ENCODE measurements around the gene IGSF6. TPM values are rescaled to one million over a fixed set of nuclear protein-coding genes. Genes with fewer than 3 reads are reported as not detected.

IGSF6 gene
- total and polyA plus RNA-seq, 2 of the 13 experiments (the other 11 are each of a cell fraction or from before 2014, with no cell fraction given): not detected

DNA sequence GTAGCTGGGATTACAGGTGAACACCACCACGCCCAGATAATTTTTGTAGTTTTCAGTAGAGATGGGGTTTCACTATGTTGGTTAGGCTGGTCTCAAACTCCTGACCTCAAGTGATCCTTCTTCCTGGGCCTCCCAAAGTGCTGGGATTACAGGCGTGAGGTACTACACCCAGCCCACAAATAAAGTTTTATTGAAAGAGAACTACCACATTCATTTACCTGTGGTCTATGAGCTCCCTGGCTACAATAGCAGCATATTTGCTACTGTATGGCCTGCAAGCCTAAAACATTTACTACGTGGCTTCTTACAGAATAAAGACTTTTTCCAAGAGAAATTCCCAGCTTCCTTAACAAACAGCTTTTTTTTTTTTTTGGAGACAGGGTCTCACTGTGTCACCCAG lies 49.6 kb downstream of the IGSF6 start:
- 97% methylated on average over 3 of the region's 3 CpGs for WGBS (ENCODE audit: low lambda C conversion rate)
- H3K4me1 ChIP-seq (ENCODE audit: insufficient read depth, low read length): peaks cover 67% of the 10 kb centered on the region
- BruUV-seq (replicated peaks): no TSS peak
- TF ChIP-seq POLR2G (IDR thresholded peaks at IDR 0.05; ENCODE audit: low read depth, low read length) (no peak), ZNF709 (CRISPR knock-in tag; IDR thresholded peaks at IDR 0.05) (no peak), ZBTB20 (CRISPR knock-in tag; IDR thresholded peaks at IDR 0.05; ENCODE audit: borderline replicate concordance, low read depth) (no peak), STAG1 (CRISPR knock-in tag; IDR thresholded peaks at IDR 0.05) (no peak), ZNF615 (CRISPR knock-in tag; IDR thresholded peaks at IDR 0.05; ENCODE audit: borderline replicate concordance) (no peak)
- TF ChIP-seq, protein P1, sequence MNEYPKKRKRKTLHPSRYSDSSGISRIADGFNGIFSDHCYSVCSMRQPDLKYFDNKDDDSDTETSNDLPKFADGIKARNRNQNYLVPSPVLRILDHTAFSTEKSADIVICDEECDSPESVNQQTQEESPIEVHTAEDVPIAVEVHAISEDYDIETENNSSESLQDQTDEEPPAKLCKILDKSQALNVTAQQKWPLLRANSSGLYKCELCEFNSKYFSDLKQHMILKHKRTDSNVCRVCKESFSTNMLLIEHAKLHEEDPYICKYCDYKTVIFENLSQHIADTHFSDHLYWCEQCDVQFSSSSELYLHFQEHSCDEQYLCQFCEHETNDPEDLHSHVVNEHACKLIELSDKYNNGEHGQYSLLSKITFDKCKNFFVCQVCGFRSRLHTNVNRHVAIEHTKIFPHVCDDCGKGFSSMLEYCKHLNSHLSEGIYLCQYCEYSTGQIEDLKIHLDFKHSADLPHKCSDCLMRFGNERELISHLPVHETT (CRISPR knock-in tag; conservative IDR thresholded peaks at IDR 0.05): no peak
- TF ChIP-seq, protein P2, sequence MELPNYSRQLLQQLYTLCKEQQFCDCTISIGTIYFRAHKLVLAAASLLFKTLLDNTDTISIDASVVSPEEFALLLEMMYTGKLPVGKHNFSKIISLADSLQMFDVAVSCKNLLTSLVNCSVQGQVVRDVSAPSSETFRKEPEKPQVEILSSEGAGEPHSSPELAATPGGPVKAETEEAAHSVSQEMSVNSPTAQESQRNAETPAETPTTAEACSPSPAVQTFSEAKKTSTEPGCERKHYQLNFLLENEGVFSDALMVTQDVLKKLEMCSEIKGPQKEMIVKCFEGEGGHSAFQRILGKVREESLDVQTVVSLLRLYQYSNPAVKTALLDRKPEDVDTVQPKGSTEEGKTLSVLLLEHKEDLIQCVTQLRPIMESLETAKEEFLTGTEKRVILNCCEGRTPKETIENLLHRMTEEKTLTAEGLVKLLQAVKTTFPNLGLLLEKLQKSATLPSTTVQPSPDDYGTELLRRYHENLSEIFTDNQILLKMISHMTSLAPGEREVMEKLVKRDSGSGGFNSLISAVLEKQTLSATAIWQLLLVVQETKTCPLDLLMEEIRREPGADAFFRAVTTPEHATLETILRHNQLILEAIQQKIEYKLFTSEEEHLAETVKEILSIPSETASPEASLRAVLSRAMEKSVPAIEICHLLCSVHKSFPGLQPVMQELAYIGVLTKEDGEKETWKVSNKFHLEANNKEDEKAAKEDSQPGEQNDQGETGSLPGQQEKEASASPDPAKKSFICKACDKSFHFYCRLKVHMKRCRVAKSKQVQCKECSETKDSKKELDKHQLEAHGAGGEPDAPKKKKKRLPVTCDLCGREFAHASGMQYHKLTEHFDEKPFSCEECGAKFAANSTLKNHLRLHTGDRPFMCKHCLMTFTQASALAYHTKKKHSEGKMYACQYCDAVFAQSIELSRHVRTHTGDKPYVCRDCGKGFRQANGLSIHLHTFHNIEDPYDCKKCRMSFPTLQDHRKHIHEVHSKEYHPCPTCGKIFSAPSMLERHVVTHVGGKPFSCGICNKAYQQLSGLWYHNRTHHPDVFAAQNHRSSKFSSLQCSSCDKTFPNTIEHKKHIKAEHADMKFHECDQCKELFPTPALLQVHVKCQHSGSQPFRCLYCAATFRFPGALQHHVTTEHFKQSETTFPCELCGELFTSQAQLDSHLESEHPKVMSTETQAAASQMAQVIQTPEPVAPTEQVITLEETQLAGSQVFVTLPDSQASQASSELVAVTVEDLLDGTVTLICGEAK (IDR thresholded peaks at IDR 0.05): peak; percentile 50; the same call in 1 of the 2 replicates
- TF ChIP-seq, protein P2 (CRISPR knock-in tag; IDR thresholded peaks at IDR 0.05): peak; percentile 98
- TF ChIP-seq, protein P3, sequence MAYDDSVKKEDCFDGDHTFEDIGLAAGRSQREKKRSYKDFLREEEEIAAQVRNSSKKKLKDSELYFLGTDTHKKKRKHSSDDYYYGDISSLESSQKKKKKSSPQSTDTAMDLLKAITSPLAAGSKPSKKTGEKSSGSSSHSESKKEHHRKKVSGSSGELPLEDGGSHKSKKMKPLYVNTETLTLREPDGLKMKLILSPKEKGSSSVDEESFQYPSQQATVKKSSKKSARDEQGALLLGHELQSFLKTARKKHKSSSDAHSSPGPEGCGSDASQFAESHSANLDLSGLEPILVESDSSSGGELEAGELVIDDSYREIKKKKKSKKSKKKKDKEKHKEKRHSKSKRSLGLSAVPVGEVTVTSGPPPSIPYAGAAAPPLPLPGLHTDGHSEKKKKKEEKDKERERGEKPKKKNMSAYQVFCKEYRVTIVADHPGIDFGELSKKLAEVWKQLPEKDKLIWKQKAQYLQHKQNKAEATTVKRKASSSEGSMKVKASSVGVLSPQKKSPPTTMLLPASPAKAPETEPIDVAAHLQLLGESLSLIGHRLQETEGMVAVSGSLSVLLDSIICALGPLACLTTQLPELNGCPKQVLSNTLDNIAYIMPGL (CRISPR knock-in tag; IDR thresholded peaks at IDR 0.05; ENCODE audit: borderline replicate concordance in 1 of 2, low read depth in 1 of 2): no peak
- TF ChIP-seq, protein P4, sequence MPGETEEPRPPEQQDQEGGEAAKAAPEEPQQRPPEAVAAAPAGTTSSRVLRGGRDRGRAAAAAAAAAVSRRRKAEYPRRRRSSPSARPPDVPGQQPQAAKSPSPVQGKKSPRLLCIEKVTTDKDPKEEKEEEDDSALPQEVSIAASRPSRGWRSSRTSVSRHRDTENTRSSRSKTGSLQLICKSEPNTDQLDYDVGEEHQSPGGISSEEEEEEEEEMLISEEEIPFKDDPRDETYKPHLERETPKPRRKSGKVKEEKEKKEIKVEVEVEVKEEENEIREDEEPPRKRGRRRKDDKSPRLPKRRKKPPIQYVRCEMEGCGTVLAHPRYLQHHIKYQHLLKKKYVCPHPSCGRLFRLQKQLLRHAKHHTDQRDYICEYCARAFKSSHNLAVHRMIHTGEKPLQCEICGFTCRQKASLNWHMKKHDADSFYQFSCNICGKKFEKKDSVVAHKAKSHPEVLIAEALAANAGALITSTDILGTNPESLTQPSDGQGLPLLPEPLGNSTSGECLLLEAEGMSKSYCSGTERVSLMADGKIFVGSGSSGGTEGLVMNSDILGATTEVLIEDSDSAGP (CRISPR knock-in tag; IDR thresholded peaks at IDR 0.05; ENCODE audit: borderline replicate concordance): 0 out of 2 replicates have a peak, but pooled peaks have one; percentile 18

More for the DNA sequence above, 49.6 kb downstream of the IGSF6 start:
- Histone ChIP-seq H3K36me3 (replicated peaks in 1 of 2; ENCODE audit: control insufficient read depth in 1 of 2, insufficient read depth in 2 of 2, low read length in 2 of 2) (no peaks in the 10 kb centered on the region), H3K4me2 (ENCODE audit: low read depth, low read length) (no peak overlapping the region), H2AFZ (ENCODE audit: low read length) (no peak overlapping the region), H3K9ac (ENCODE audit: insufficient read depth, low read depth, low read length) (no peak overlapping the region), H4K20me1 (ENCODE audit: insufficient read depth, low read length) (peaks cover 30% of the 10 kb centered on the region), H3K9me3 (ENCODE audit: low read length) (no peaks in the 10 kb centered on the region), H3K27me3 (ENCODE audit: control insufficient read depth in 1 of 2, insufficient read depth in 2 of 2, low read length in 2 of 2) (peaks cover 0 to 3% of the 10 kb centered on the region in 2 experiments; a peak in 1 of 5 replicates), H3K4me3 (replicated peaks in 1 of 3; ENCODE audit: insufficient read depth in 1 of 3, low read depth in 2 of 3, low read length in 3 of 3) (no peak overlapping the region), H3K79me2 (ENCODE audit: insufficient read depth, low read length) (peaks cover 76% of the 10 kb centered on the region), H3K27ac (ENCODE audit: extremely low read length, insufficient read depth, low read length) (no peak overlapping the region)
- intact Hi-C loops (cut with micrococcal nuclease; ENCODE audit: unreplicated experiment) (no loop called here), in situ Hi-C loops (cut with HindIII; ENCODE audit: extremely low pct_ligation_motif_present, low pct_unique_long_range_greater_than_20kb) (loop anchor here (5.0 to 10.0 kb wide), 2 partner anchors 35 to 78 kb away; no protein-coding TSS in a partner anchor)
- ChIA-PET CTCF (ENCODE audit: low intra/inter-chr PET ratio, low total read pairs) (no interaction called here), POLR2A (interaction anchor here (1.2 kb wide), 2 partner anchors 28 to 36 kb away, joined by 3 to 4 read pairs; no protein-coding TSS in a partner anchor)
- no peak for DNase-seq (ENCODE audit: low spot score)
- no peak for ATAC-seq
- FAIRE-seq: no peak
